Bronchial epithelial cell (primary cell): ENCODE measurements around the gene ACP2. TPM values are rescaled to one million over a fixed set of nuclear protein-coding genes. Genes with fewer than 3 reads are reported as not detected.
A peak's percentile ranks its signal among the peaks of the same experiment; 100 is the strongest.

ENCODE experiments used
- DNase-seq: peaks from one replicate; pipeline ENCODE4 v3.0.0-alpha.2; 2010; ENCODE audit warnings: low read depth
- FAIRE-seq: peaks from 2 replicates; lab custom pipeline; 2011; peaks lifted over from hg19 to GRCh38; lab: Jason Lieb, UNC
- H3K27me3 ChIP-seq: 2 replicates; pipeline ENCODE4 v1.5.1; 2011; ENCODE audit warnings: low read length; ENCODE audit not compliant: control insufficient read depth, insufficient read depth
- H3K36me3 ChIP-seq: 2 replicates; pipeline ENCODE4 v1.5.1; 2011; ENCODE audit warnings: low read length; ENCODE audit not compliant: control insufficient read depth, insufficient read depth
- H3K4me3 ChIP-seq: 2 replicates; pipeline ENCODE4 v1.5.1; 2011; ENCODE audit warnings: mild to moderate bottlenecking, low read depth, low read length, control low read depth
- CTCF ChIP-seq: IDR thresholded peaks from 2 replicates; pipeline ENCODE4 v1.5.1; 2011; ENCODE audit warnings: mild to moderate bottlenecking, moderate library complexity, low read length, control low read depth, inconsistent platforms; ENCODE audit not compliant: insufficient read depth, severe bottlenecking
- total RNA-seq: library from RNA; depleted of rRNA; stranded (reverse); fragments of >200 nt; gene quantifications from 2 replicates; pipeline ENCODE4 v1.2.1, GENCODE V29; 2014

Gene ACP2
- total RNA-seq, 1 donor from 2014 or later, result 8.4 TPM

DNA sequence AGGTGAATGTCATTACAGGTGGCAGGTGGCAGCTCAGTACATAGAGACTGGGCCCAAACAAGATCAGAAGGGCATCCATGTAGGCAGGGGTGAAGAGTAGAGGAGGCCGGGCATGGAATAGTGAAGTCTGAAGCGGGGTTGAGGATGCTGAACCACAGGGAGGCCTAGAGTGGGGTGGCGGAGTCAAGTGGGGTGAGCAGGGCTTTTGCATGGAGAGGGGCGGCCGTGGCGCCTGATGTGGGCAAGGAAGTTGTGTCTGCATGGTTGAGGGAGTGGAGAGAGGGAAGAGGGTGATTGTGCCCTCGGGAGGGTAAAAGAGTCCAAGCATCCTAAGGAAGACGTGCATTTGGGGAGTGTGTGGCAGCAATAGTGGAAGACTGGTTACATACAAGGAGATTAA, 19.5 kb downstream of the ACP2 start:
- Histone ChIP-seq H3K27me3 (no peaks in the 10 kb centered on the region), H3K36me3 (peaks cover 9% of the 10 kb centered on the region), H3K4me3 (no peak overlapping the region)
- TF ChIP-seq CTCF, result no peak
- FAIRE-seq (no peak), DNase-seq (no peak)

- Histone ChIP-seq H3K36me3 (peaks cover 10% of the 10 kb centered on the region), H3K27me3 (no peaks in the 10 kb centered on the region), H3K4me3 (no peak overlapping the region)
- TF ChIP-seq CTCF, result no peak
- FAIRE-seq, result no peak
- DNase-seq, result no peak
Observed at GRCh38 chr11:47225552-47226400, 22.8 kb downstream of the ACP2 start.

GRCh38 chr11:47222696-47223095, 25.9 kb downstream of the ACP2 start:
- peaks cover 13% of the 10 kb centered on the region for H3K36me3 ChIP-seq
- TF ChIP-seq CTCF, result no peak
- no peaks in the 10 kb centered on the region for H3K27me3 ChIP-seq
- DNase-seq (no peak), FAIRE-seq (no peak)
- H3K4me3 ChIP-seq, result no peak overlapping the region

DNA sequence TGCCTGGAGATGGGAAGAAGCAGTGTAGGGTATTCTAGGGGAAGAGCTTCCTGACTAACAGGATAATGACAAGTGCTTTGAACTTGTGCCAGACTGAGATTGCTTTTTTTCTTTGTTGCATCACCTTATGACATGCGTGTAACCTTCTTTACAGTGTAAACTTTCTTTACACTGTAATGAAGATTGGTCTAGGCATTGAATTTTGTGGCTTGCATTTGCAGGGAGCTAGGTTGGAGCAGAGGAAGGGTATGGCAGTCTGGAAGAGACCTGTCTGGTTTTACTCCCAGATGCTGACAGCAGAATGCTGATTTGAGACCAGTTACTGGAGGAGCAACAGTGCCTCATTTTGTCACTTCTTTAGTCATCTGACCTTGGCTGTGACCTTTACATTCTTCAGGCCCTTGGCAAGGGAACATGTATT, 28.2 kb downstream of the ACP2 start:
- no peak for FAIRE-seq
- Histone ChIP-seq H3K4me3 (no peak overlapping the region), H3K27me3 (no peaks in the 10 kb centered on the region), H3K36me3 (peaks cover 11% of the 10 kb centered on the region)
- TF ChIP-seq CTCF, result no peak
- DNase-seq, result peak; percentile 69

DNA sequence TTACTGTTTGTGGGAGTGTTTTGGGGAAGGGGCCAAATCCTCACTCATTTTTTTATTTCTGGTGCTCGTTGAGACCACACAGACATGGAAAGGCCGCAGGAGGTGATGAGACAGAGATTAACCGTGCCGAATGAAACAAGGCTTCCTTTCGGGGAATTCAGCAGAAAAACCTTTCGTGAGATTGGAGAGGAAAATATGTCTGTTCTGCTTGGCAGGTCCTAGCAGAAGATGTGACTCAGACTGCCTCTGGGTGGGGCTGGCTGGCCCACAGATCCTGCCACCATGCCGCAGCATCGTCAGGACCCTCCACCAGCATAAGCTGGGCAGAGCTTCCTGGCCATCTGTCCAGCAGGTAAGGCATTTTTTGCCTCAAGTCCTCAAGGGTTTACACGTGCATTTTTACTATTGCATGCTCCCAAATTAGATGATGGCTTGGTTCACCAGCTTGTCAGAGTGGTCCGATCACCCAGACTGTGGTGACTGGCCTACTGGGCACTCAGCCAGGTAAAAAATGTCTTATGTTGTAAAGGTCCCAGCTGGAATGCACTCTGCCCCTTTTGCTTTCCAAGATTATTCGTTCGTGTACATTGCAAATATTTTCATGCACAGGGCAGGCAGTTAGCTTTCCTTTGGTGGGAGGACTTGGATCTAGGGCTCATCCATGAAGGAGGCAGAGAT, 32.4 kb downstream of the ACP2 start:
- DNase-seq (peak; percentile 84), FAIRE-seq (no peak)

More for the DNA sequence above, 32.4 kb downstream of the ACP2 start:
- Histone ChIP-seq H3K27me3 (no peaks in the 10 kb centered on the region), H3K36me3 (peaks cover 5% of the 10 kb centered on the region), H3K4me3 (peak overlapping the region; percentile 57)
- no peak for TF ChIP-seq CTCF
